ENCODE measurements around the gene MFSD12.

MFSD12 gene

DNA sequence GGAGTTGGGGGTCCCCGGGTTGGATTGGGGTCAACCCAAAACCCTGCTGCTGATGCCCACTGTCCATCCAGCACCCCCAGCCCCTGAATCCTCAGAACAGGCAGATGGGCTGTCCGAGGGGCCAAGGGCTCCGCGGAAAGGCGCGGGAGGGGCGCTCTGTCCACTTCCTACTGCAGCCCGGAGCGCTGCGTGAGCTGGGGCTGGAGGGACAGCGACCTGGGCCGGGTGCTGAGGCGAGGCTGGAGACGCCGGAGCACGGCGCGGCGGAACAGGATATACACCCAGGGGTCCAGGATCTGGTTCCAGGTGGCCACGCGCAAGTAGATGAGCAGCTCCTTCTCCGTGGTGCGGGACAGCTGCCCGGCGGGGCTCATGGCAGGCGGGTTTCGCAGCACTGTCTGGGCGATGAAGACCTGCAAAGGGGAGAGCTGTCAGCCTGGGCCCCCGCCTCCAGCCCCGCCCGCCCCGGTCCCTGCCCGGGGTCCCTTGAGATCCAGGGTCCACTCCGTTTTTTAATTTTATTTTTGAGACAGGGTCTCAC is 38.2 kb upstream of the MFSD12 start:
- H3K36me3 ChIP-seq (ENCODE audit: control insufficient read depth, insufficient read depth, low read length), result no peaks in the 10 kb centered on the region
- no peak overlapping the region for H3K9ac ChIP-seq (ENCODE audit: low read length)
- peaks cover 19% of the 10 kb centered on the region for H3K27me3 ChIP-seq (ENCODE audit: control insufficient read depth, insufficient read depth, low read length)
- no peak overlapping the region for H3K27ac ChIP-seq (ENCODE audit: low read depth, low read length)
- H3K9me3 ChIP-seq (ENCODE audit: control insufficient read depth, insufficient read depth, low read depth, low read length), result peaks cover 3% of the 10 kb centered on the region; the same call in 1 of the 2 replicates
- no peaks in the 10 kb centered on the region for H3K4me1 ChIP-seq (ENCODE audit: control insufficient read depth, insufficient read depth, low read length)
- no peak overlapping the region for H3K4me3 ChIP-seq (ENCODE audit: low read depth, low read length)

GRCh38 chr19:3593156-3593555 is 35.8 kb upstream of the MFSD12 start:
- Histone ChIP-seq H3K9me3 (ENCODE audit: control insufficient read depth, insufficient read depth, low read depth, low read length) (peaks cover 3% of the 10 kb centered on the region; the same call in 1 of the 2 replicates), H3K27me3 (ENCODE audit: control insufficient read depth, insufficient read depth, low read length) (peaks cover 24% of the 10 kb centered on the region), H3K9ac (ENCODE audit: low read length) (no peak overlapping the region), H3K4me3 (ENCODE audit: low read depth, low read length) (no peak overlapping the region), H3K4me1 (ENCODE audit: control insufficient read depth, insufficient read depth, low read length) (no peaks in the 10 kb centered on the region), H3K27ac (ENCODE audit: low read depth, low read length) (no peak overlapping the region), H3K36me3 (ENCODE audit: control insufficient read depth, insufficient read depth, low read length) (no peaks in the 10 kb centered on the region)

GRCh38 chr19:3591876-3592613 is 34.7 kb upstream of the MFSD12 start:
- Histone ChIP-seq H3K9me3 (ENCODE audit: control insufficient read depth, insufficient read depth, low read depth, low read length) (peaks cover 3% of the 10 kb centered on the region; the same call in 1 of the 2 replicates), H3K9ac (ENCODE audit: low read length) (no peak overlapping the region), H3K27ac (ENCODE audit: low read depth, low read length) (no peak overlapping the region), H3K4me3 (ENCODE audit: low read depth, low read length) (no peak overlapping the region), H3K36me3 (ENCODE audit: control insufficient read depth, insufficient read depth, low read length) (no peaks in the 10 kb centered on the region), H3K4me1 (ENCODE audit: control insufficient read depth, insufficient read depth, low read length) (no peaks in the 10 kb centered on the region), H3K27me3 (ENCODE audit: control insufficient read depth, insufficient read depth, low read length) (peaks cover 28% of the 10 kb centered on the region)

DNA sequence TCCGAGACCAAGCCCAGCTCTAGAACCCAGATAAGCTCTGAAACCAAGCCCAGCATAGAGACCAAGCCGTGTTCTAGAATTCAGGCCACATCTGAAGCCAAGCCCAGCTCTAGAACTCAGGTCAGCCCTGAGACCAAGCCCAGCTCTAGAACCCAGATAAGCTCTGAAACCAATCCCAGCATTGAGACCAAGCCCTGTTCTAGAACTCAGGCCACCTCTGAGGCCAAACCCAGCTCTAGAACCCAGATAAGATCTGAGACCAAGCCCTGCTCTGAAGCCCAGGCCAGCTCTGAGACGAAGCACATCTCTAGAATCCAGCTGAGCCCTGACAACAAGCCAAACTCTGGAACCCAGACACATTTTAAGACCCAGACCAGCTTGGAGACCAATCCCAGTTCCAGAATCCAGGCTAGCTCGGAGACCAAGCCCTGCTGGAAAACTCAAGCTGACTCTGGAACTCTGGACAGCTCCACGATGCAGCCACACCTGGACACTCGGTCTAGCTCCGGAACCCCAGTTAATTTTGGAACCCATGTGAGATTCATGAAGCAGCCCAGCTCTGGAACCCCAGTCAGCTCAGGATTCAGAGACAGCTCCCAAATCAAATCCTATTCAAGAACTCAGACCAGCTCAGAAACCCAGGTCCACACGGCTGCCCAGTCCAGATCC is 33.7 kb upstream of the MFSD12 start:
- Histone ChIP-seq H3K9me3 (ENCODE audit: control insufficient read depth, insufficient read depth, low read depth, low read length) (peaks cover 3% of the 10 kb centered on the region; the same call in 1 of the 2 replicates), H3K27me3 (ENCODE audit: control insufficient read depth, insufficient read depth, low read length) (peaks cover 38% of the 10 kb centered on the region), H3K36me3 (ENCODE audit: control insufficient read depth, insufficient read depth, low read length) (no peaks in the 10 kb centered on the region), H3K4me1 (ENCODE audit: control insufficient read depth, insufficient read depth, low read length) (no peaks in the 10 kb centered on the region), H3K27ac (ENCODE audit: low read depth, low read length) (no peak overlapping the region), H3K9ac (ENCODE audit: low read length) (no peak overlapping the region), H3K4me3 (ENCODE audit: low read depth, low read length) (no peak overlapping the region)

DNA sequence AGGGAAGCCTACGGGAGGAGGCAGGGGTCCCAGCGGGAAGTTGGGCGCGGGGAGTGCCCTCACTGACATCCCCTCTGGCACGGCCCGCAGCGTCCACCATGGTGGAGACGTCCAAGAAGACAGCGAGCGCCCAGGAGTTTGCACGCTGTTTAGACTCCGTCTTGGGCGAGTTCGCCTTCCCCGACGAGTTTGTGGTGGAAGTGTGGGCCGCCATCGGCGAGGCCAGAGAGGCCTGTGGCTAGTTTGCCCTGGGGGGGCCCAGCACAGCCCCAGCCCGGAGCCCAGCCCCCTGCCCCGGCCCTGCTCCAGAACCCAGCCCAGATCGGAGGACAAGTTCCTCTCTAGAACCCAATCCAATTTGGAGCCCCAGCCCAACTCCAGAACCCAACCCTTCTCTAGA is 32.6 kb upstream of the MFSD12 start:
- Histone ChIP-seq H3K36me3 (ENCODE audit: control insufficient read depth, insufficient read depth, low read length) (no peaks in the 10 kb centered on the region), H3K27ac (ENCODE audit: low read depth, low read length) (no peak overlapping the region), H3K4me1 (ENCODE audit: control insufficient read depth, insufficient read depth, low read length) (no peaks in the 10 kb centered on the region), H3K4me3 (ENCODE audit: low read depth, low read length) (no peak overlapping the region), H3K27me3 (ENCODE audit: control insufficient read depth, insufficient read depth, low read length) (peaks cover 49% of the 10 kb centered on the region), H3K9me3 (ENCODE audit: control insufficient read depth, insufficient read depth, low read depth, low read length) (peaks cover 3% of the 10 kb centered on the region; the same call in 1 of the 2 replicates), H3K9ac (ENCODE audit: low read length) (no peak overlapping the region)

- Histone ChIP-seq H3K27me3 (ENCODE audit: control insufficient read depth, insufficient read depth, low read length) (peaks cover 55% of the 10 kb centered on the region), H3K9ac (ENCODE audit: low read length) (no peak overlapping the region), H3K36me3 (ENCODE audit: control insufficient read depth, insufficient read depth, low read length) (no peaks in the 10 kb centered on the region), H3K9me3 (ENCODE audit: control insufficient read depth, insufficient read depth, low read depth, low read length) (peaks cover 3% of the 10 kb centered on the region; the same call in 1 of the 2 replicates), H3K4me1 (ENCODE audit: control insufficient read depth, insufficient read depth, low read length) (no peaks in the 10 kb centered on the region), H3K27ac (ENCODE audit: low read depth, low read length) (no peak overlapping the region), H3K4me3 (ENCODE audit: low read depth, low read length) (no peak overlapping the region)
Measured at GRCh38 chr19:3589439-3589838, 32.1 kb upstream of the MFSD12 start.

GRCh38 chr19:3586707-3587346 is 29.4 kb upstream of the MFSD12 start:
- Histone ChIP-seq H3K9ac (ENCODE audit: low read length) (no peak overlapping the region), H3K4me1 (ENCODE audit: control insufficient read depth, insufficient read depth, low read length) (no peaks in the 10 kb centered on the region), H3K27me3 (ENCODE audit: control insufficient read depth, insufficient read depth, low read length) (peaks cover 51% of the 10 kb centered on the region)

GRCh38 chr19:3586127-3586626 is 28.8 kb upstream of the MFSD12 start:
- Histone ChIP-seq H3K9me3 (ENCODE audit: control insufficient read depth, insufficient read depth, low read depth, low read length) (no peaks in the 10 kb centered on the region), H3K36me3 (ENCODE audit: control insufficient read depth, insufficient read depth, low read length) (no peaks in the 10 kb centered on the region), H3K27me3 (ENCODE audit: control insufficient read depth, insufficient read depth, low read length) (peaks cover 46% of the 10 kb centered on the region), H3K9ac (ENCODE audit: low read length) (no peak overlapping the region), H3K4me1 (ENCODE audit: control insufficient read depth, insufficient read depth, low read length) (no peaks in the 10 kb centered on the region), H3K4me3 (ENCODE audit: low read depth, low read length) (peak overlapping the region; percentile 59), H3K27ac (ENCODE audit: low read depth, low read length) (no peak overlapping the region)

More at GRCh38 chr19:3586707-3587346, 29.4 kb upstream of the MFSD12 start:
- H3K27ac ChIP-seq (ENCODE audit: low read depth, low read length), result no peak overlapping the region
- no peak overlapping the region for H3K4me3 ChIP-seq (ENCODE audit: low read depth, low read length)
- H3K36me3 ChIP-seq (ENCODE audit: control insufficient read depth, insufficient read depth, low read length), result no peaks in the 10 kb centered on the region
- H3K9me3 ChIP-seq (ENCODE audit: control insufficient read depth, insufficient read depth, low read depth, low read length), result peaks cover 3% of the 10 kb centered on the region; the same call in 1 of the 2 replicates

DNA sequence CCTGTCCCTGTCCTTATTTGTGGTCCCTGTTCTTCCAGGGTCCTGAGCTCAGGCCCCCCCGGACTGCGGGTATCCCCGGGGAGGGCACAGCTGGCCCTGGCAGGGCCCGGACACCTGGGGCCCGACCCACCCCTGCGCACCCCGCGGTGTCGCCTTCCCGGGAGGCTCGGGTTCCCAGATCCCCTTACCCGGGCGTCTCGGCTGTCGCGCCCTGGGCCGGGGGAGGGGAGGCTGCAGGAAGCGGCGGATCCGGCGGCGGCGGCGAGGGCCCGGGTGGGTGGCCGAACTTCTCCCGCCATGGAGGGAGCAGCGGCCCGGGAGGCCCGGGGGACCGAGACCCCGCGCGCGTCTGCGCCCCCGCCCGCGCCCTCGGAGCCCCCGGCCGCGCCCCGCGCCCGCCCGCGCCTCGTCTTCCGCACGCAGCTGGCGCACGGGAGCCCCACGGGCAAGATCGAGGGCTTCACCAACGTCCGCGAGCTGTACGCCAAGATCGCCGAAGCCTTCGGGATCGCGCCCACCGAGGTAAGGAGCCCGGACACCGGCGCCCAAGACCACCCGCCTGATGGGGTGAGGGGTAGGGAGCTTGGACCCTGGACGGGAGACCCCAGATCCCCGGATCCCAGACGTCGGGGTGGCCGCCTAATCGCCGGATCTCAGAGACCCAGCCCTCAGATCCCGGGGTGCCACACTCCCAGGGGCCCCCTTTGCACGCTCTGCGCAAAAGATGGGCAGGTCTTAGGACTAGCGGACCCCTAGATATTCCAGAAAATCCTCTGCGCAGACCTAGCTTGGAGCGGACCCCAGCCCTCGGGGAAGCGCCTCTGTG is 28.1 kb upstream of the MFSD12 start, which contains the start of gene GIPC3:
GIPC3 (plus strand) TSS at position 178 of the 826 bp plus-strand sequence; CDS start at position 298, 120 bp downstream.
- Histone ChIP-seq H3K9ac (ENCODE audit: low read length) (no peak within 1 kb of the TSS), H3K9me3 (ENCODE audit: control insufficient read depth, insufficient read depth, low read depth, low read length) (no peaks in the 10 kb centered on the region), H3K4me3 (ENCODE audit: low read depth, low read length) (peak within 1 kb of the TSS; percentile 59)

More for the DNA sequence above, 28.1 kb upstream of the MFSD12 start, which contains the start of gene GIPC3:
- H3K36me3 ChIP-seq (ENCODE audit: control insufficient read depth, insufficient read depth, low read length), result no peaks in the 10 kb centered on the region
- H3K4me1 ChIP-seq (ENCODE audit: control insufficient read depth, insufficient read depth, low read length), result no peaks in the 10 kb centered on the region
- peaks cover 46% of the 10 kb centered on the region for H3K27me3 ChIP-seq (ENCODE audit: control insufficient read depth, insufficient read depth, low read length)
- H3K27ac ChIP-seq (ENCODE audit: low read depth, low read length), result no peak within 1 kb of the TSS

Data from HUES6 (cell line).